HG02840 (cell line): ENCODE results near the gene CTSA.
A peak's percentile ranks its signal among the peaks of the same experiment; 100 is the strongest.
"Not testable (repeated sequence)": the region's sequence is repeated elsewhere in the genome, so short reads cannot be mapped to it uniquely, and the experiment has no call there.

Source experiments
- ATAC-seq: cut with Tn5 transposase; IDR thresholded peaks from one replicate; pipeline ENCODE4 v1.9.1; 2021; ENCODE audit warnings: mild to moderate bottlenecking, moderate library complexity, moderate number of reproducible peaks; ENCODE audit not compliant: unreplicated experiment, low FRiP score

The CTSA gene

GRCh38 chr20:45863543-45864470 is 27.3 kb upstream of the CTSA start:
- ATAC-seq: no peak

- no peak for ATAC-seq
Measured at GRCh38 chr20:45866454-45866853, 24.7 kb upstream of the CTSA start.

- ATAC-seq: no peak
Measured at GRCh38 chr20:45867136-45867818, 23.9 kb upstream of the CTSA start.

- no peak for ATAC-seq
Measured at GRCh38 chr20:45867819-45868176, 23.3 kb upstream of the CTSA start.

- no peak for ATAC-seq
Measured at GRCh38 chr20:45872626-45873025, 18.5 kb upstream of the CTSA start.

GRCh38 chr20:45873409-45874103 is 17.6 kb upstream of the CTSA start:
- ATAC-seq: no peak

GRCh38 chr20:45874104-45874481 is 17.0 kb upstream of the CTSA start:
- ATAC-seq: not testable (repeated sequence)

- ATAC-seq: no peak
Measured at GRCh38 chr20:45874576-45874975, 16.6 kb upstream of the CTSA start.

- ATAC-seq: no peak
Measured at GRCh38 chr20:45878076-45878761, 12.9 kb upstream of the CTSA start.

- peak; percentile 98 for ATAC-seq
Measured at GRCh38 chr20:45880988-45881788, 9.9 kb upstream of the CTSA start, which contains the start of gene ZSWIM1. TSS of gene ZSWIM1 (plus strand) at chr20:45881227. CDS start at chr20:45882593, 1,366 bp downstream.

- no peak for ATAC-seq
Measured at GRCh38 chr20:45882469-45883099, 8.6 kb upstream of the CTSA start.

GRCh38 chr20:45883100-45883469 is 8.1 kb upstream of the CTSA start:
- no peak for ATAC-seq

- ATAC-seq: no peak
Measured at GRCh38 chr20:45886590-45887345, 4.4 kb upstream of the CTSA start.

GRCh38 chr20:45887346-45887715 is 3.8 kb upstream of the CTSA start, which contains the start of gene SPATA25:
TSS of gene SPATA25 (minus strand) at chr20:45887622. CDS start at chr20:45887590, 32 bp downstream.
- ATAC-seq: no peak

GRCh38 chr20:45888681-45889080 is 2.5 kb upstream of the CTSA start:
- no peak for ATAC-seq

- ATAC-seq: peak; percentile 13
Measured at GRCh38 chr20:45890077-45890984, 804 bp upstream of the CTSA start.

GRCh38 chr20:45892049-45892825 is 1.1 kb downstream of the CTSA start:
- ATAC-seq: no peak
